ENCODE results near the gene KCTD21.
"Not testable (repeated sequence)": the region's sequence is repeated elsewhere in the genome, so short reads cannot be mapped to it uniquely, and the experiment has no call there.

Gene KCTD21

GRCh38 chr11:78200553-78200952 is 12.1 kb upstream of the KCTD21 start:
- DNase-seq, result no peak

GRCh38 chr11:78200061-78200460 is 11.6 kb upstream of the KCTD21 start:
- no peak for DNase-seq

GRCh38 chr11:78199653-78200015 is 11.2 kb upstream of the KCTD21 start:
- no peak for DNase-seq

GRCh38 chr11:78199015-78199652 is 10.7 kb upstream of the KCTD21 start:
- no peak for DNase-seq

- no peak for DNase-seq
Measured at GRCh38 chr11:78197816-78198215, 9.4 kb upstream of the KCTD21 start.

- no peak for DNase-seq
Measured at GRCh38 chr11:78196661-78197091, 8.2 kb upstream of the KCTD21 start.

GRCh38 chr11:78195917-78196560 is 7.6 kb upstream of the KCTD21 start:
- no peak for DNase-seq

- DNase-seq, result no peak
Measured at GRCh38 chr11:78194490-78194889, 6.1 kb upstream of the KCTD21 start.

- DNase-seq, result no peak
Measured at GRCh38 chr11:78193806-78194205, 5.4 kb upstream of the KCTD21 start.

GRCh38 chr11:78192911-78193351 is 4.5 kb upstream of the KCTD21 start:
- DNase-seq, result no peak

GRCh38 chr11:78192223-78192719 is 3.8 kb upstream of the KCTD21 start:
- DNase-seq, result no peak

GRCh38 chr11:78190871-78191538 is 2.6 kb upstream of the KCTD21 start:
- no peak for DNase-seq

- DNase-seq, result no peak
Measured at GRCh38 chr11:78190374-78190773, 1.9 kb upstream of the KCTD21 start.

- DNase-seq, result no peak
Measured at GRCh38 chr11:78189851-78190250, 1.4 kb upstream of the KCTD21 start.

- no peak for DNase-seq
Measured at GRCh38 chr11:78189174-78189724, 823 bp upstream of the KCTD21 start.

GRCh38 chr11:78187366-78188285 is 800 bp downstream of the KCTD21 start:
- peak in 2 of 5 experiments; percentile 62 to 66 for DNase-seq

- DNase-seq, result no peak
Measured at GRCh38 chr11:78181185-78181584, 7.2 kb downstream of the KCTD21 start.

- DNase-seq, result no peak
Measured at GRCh38 chr11:78180751-78181150, 7.7 kb downstream of the KCTD21 start.

- DNase-seq, result no peak
Measured at GRCh38 chr11:78179459-78180071, 8.9 kb downstream of the KCTD21 start.

- DNase-seq, result no peak
Measured at GRCh38 chr11:78177216-78177615, 11.2 kb downstream of the KCTD21 start.

GRCh38 chr11:78176605-78177141 is 11.8 kb downstream of the KCTD21 start:
- DNase-seq, result no peak

- not testable (repeated sequence) for DNase-seq
Measured at GRCh38 chr11:78175862-78176261, 12.6 kb downstream of the KCTD21 start.
